Stimulated activated CD8-positive, alpha-beta memory T cell treated with anti-CD3 and anti-CD28 coated beads, Interleukin-4, amount 100 ng/mL, for 4 hours (primary cell): ENCODE measurements around the gene ST3GAL6.

Experiments used
- DNase-seq, 2 donors: peaks; one replicate each; pipeline ENCODE4 v3.0.0-alpha.2; 2020; ENCODE audit warnings: low read depth in 2 of 2, low spot score in 1 of 2

The ST3GAL6 gene

DNA sequence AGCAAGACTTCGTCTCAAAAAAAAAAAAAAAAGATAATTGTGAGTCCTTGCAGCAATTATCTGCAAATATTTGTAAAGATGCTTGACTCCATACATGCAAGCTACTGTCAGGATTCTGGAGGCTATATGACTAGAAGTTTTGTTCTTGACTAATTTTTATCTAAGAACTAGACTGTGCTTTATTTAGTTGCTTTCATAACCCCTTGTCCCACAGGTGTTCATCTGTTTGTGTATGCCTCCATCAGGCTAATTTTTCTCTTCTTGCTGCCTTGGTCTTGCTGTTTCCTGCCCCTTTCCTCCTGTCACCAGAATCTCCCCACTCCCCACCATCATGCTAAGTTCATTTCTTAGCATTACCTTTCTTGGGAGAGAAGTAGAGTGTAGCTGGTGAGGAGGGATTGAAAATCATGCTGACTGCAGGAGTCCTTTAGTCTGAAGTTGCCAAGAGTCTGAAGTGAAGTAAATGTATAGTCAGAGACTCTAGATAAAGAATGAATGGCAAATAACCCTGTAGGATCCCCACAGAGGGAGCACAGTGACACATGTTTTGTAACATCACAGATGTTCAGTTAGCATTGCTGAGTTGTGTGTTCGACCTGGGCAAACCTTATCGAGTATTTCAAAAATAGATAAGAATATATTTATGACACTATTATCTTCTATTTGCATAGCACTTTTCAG lies 12.5 kb downstream of the ST3GAL6 start:
- no peak for DNase-seq

DNA sequence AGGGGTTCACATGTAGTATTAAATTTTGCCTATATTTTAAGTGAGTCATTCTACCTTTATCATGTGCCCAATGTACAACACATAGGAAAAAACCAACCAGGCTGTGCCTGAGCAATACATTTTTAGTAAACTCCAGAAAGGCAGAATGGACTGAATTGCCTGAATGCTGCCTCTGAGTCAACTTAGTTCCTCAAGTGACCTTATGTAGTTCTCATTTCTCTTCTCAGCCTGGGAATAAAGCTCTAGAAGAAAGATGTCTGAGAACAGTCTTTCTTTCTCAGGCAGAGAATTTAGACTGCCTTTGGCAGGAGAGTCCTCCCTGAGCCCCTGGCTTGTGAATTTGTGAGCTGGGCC lies 13.0 kb downstream of the ST3GAL6 start:
- DNase-seq = no peak

DNA sequence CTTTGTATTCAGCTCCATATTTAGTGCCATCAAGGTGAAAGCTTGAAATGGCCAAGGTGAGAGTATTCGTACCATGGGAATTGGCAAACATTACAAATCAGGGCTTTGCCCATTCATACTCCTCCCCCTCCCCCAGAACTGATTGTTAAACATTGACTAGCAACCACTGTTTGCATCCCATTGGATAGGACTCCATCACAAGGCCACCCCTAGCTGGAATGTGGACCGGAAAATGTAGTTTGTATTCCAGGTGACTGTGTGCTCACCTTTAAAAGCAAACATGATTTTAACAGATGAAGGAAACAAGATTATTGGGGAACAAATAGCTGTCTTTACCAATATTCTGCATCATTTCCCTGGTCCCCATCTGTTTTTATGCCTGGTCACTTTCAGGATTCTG lies 14.1 kb downstream of the ST3GAL6 start:
- DNase-seq = no peak

DNA sequence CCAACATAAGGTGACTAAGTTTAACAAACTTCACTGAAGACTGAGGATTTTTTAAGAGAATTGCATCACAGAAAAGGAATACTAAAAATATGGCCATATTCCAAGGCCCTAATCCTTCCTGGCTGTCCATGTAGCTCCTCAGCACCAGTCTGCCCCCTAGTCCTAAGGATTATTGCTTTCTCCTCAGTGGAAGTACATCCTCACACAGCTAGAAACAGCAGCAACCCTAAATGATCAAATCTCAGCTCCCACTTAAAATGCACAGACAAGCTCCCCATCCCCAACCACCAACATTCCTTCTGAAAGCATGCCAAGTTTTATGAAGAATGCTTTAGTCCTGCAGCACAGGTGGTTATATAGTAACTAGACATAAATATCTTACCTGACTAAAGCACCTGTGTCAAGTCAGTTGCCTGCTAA lies 14.7 kb downstream of the ST3GAL6 start:
- DNase-seq = no peak

DNA sequence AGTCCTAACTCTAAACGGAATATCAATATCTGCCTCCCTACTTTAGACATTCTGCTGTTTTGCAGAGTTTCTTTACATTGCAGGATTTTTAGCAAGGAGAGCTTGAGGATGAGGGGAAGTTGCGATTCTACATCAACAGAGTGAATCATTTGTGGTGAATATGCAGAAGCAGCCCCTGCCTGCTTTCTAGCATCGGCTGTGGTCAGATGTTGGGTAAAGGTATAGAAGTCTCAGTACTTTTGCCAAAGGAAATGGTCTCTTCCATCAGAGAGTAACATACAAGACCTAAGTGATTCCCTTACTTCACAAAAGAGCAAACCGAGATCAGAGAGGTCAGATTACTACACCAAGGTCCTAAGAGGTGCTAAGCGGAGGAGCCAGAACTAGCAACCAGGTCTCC lies 15.2 kb downstream of the ST3GAL6 start:
- DNase-seq = no peak

DNA sequence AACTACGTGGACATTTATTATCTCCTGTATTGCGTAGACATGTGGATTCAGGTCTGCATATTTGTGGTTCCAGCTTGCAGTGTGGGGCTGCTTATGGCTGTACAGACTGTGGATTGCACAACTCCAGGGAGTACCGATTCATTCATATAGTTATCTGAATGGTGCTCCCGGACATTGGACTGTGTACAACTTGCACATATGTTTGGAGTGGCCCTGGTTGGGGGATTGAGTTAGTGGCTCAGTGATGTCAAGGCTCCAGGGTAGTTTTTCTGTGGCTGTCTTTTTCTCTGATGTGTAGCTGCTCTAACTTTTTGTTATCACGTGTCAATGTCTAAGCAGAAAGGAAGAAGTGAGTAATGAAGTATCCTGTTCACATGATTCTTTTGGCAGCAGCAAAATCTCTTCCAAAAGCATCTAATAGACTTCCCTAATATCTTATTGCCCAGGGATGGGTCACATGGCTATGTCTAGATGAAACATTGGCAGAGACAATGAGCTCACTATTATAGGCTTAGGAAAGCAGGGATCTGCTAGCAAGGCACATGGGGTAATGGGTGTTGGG lies 15.8 kb downstream of the ST3GAL6 start:
- no peak for DNase-seq

DNA sequence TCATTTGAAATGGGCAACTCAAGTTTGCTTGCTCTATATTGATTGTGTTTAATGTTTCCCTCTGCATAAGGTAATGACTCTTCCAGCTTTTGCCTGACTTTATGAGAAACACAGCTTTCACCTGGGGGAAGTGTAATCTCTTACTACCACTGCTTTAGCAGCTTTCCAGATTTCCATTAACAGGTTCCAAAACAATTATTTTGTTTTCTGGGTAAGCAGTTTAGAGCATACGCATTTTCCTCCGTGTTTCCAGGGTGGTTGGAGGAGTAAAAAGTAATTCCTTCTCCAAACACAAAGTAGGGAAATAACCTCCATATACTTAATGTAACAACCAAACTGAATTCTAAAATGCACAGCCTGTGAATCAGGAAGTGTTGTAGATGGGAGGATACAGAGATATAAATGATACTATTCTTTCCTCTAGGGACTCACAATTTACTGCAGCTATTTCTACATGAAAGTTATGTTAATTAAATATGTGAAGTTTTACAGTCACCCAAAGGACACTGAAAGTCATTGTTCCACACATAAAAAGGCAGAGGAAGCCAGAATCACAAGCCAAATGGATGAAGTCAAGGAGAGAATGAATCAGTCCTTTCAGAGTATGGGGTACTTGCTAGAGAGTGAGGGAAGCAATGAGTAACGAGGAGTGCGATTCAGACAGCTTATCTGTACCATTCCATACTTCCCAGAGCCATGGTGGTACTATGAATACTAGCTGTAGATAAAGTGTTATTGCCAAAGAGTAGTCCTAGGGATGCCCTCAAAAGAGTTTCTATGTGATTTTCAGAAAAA lies 16.6 kb downstream of the ST3GAL6 start:
- no peak for DNase-seq

DNA sequence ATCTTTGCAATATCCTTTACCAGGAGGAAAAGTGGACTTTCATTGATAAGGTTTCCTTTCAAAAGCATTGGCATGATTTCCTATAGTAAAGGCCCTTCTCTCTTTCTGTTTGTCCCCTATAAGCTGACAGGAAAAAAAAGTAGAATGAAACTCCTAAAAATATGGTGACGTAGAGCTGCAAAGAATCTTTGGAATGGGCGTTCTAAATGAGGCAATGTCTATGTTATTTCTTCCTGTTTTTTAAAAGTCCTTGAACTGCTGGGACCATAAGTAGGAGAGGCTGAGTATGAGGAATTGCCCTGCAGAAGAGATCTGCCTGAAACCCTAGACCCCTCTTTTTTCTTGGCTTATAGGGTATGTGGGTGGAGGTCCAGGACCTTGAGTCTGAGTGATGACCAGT lies 17.2 kb downstream of the ST3GAL6 start:
- no peak for DNase-seq

DNA sequence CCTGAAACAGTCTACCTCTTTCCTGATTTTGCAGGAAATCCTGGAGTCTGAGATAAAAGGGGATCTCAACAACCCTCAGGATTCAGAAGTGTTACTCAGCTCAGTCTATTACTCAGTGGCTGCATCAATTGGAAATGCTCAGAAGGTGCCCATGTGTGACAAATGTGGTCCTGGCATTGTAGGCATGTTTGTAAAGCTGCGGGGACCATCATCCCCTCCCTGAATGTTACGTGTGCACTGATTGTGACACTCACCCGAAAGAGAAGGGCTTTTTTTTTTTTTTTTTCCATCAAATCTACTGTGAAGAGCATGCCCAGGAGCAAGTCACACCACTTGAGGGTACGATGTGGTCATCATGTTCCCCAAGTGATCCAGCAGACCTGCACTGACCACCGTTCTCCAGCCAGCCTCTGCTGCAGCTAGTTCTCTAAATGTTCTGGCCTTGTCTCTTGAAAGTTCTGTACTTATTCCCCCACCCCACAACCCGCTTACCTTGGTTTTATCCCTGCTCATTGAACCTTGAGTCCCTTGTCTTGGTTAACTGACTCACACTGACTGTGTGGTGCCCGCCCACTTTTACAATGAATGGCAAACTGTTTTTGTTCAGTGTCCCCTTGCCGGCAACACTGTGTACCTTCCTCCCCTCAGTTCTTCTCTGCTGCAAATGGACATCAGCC lies 19.8 kb downstream of the ST3GAL6 start:
- no peak for DNase-seq

DNA sequence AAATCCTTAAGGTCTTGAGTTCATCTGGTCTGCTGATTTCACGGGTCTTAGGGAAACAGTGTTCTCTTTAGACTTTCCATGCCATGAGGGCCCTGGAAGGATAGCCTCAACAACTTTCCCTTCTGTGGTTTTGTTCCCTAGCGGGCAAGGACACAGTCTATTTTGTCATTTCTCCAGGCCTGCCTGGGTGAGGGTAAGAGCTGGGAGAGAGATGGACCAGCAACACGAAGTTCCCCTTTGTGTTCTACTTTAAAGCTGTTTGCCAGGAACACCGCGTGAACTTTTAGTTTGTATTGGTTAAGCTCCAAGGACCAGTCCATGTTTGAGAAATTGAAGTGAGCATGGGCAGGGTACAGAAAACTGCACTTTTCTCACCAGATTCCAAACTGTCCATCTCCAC lies 20.9 kb downstream of the ST3GAL6 start:
- no peak for DNase-seq

DNA sequence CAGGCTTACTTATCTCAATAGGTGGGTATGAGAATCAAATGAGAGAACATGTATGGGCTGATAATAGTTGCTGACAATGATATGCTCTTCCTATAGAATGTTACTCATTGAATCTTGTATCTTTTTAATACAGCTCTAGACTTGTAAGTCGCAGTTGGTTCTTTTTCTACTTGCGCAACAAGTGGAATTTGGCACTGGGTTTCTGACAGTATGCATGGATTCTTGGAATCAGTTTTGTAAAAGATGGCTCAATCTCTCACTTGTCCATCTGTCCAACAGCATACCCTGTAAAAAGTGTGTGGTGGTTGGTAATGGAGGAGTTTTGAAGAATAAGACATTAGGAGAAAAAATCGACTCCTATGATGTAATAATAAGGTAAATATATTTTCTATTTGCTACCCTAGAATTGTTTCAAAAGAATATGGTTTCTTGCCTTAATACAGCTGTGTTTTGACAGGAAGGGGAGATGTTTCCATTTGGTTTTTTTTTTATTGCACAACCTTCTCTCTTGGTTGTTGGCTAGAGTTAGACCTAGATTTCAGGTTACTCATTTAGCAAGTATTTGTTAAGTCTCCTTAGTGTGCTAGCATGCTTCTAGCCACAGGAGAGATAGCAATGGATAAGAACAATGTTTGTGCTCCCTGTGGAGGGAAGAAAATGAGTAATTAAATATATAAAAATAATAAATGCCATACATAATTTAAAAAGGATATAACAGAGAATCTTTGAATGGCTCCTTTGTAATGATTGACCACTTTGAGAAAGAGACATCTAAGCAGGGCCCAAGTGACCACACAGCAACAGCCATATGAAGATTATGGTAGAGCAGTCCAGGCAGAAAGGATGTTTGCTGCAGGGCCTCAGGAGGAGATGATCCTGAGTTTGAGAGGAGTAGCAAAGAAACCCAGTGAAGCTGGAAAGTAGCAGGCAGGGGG lies 21.8 kb downstream of the ST3GAL6 start:
- no peak for DNase-seq

DNA sequence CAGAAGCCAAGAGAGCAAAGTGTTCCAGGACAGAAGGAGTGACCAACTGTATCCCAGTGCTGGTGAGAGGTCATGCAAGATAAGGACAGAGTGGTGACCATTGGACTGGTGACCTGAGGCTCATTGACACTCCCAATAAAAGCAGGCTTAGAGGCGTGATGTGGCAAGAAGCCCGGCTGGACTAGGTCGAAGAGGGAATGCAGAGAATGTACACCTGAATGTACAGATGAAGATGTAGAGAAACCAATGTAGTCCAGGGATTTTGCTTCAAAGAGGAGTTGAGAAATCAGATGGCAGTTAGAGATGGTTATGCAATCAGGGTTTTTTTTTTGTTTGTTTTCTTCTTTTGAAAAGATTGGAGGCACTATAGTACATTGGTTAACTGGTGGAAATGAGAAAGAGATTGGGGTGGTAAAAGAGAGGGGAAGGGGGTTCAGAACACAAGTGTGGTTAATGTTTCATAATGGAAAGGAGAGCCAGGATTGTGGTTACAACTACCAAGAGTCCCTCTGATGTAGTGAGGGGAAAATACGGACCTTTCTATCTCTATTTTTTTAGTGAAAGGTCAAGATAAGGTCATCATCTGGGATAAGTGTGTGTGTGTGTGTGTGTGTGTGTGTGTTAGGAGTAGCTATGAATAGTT lies 23.3 kb downstream of the ST3GAL6 start:
- no peak for DNase-seq

DNA sequence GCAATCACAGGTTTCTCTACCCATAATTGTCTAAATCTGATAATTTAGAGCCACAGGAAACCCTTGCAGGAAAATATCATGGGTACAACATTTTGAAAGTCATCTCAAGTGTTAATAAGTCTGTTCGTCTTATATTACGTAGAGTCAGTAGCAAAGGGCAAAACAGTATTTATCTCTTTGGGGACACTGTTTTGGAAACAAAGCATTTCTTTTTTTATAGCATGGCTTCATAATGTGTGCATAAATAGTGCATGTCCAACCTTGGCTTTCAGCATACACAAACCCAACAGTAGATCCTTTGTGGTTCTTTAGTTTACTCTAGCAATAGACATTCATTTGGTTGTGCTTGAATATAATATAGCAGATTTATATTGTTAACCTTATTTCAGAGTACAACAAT lies 24.0 kb downstream of the ST3GAL6 start:
- DNase-seq = no peak

DNA sequence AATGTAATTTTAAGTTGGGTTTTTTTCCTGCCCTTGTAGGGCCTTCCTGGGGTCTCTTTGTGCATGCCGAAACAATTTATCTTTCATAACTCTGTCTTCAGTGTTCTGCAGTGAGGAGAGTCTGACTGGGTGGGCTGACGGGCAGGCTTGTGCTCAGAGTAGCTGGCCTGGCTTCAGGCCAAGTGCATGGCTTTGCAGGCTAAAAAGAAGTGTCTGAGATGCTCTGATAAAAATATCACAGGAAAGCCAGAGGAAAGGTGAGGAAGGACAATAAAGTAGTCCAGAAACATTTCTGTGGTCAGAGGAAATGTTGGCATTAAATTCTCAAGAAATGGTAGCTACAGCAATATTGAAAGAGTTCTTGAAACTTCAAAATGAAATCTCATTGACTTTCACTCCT lies 25.5 kb downstream of the ST3GAL6 start:
- DNase-seq = no peak

DNA sequence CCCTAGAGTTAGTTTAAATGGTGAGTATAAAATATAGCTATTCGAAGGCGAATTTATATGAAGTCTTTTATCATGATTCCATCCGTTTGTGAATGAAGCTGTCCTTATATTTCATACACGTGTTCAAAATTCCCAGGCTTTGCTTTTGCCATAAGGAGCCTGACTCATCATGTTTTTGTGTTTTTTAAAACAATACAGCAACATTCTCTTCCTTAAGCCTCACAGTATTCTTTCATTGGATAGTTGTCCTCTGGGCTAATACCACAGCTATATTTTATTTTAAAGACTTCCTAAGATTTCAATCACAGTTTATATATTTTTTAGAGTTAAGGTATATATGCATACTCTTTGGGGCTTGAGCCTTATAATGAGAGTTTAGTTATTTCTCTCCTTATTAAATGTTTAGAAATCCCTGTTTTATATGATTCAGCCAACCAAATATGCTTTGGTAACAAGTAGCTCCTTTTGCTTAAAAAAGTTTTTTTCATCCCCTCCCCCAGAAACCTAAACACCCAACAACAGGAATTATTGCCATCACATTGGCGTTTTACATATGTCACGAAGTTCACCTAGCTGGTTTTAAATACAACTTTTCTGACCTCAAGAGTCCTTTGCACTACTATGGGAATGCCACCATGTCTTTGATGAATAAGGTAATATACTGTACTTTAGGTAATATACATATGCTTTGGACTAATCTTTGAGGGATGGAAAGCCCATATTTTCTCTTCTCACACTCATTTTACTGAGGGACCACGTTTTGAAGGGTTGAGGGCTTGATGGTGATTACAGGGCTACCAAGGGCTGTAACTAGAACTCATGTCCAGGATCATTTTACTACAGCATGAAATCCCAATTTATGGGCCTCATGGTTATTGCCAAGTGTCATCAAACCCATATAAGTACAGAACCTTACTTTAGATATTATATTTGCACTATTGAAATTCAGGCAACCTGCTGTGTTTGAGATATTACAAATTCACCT lies 28.5 kb downstream of the ST3GAL6 start:
- no peak for DNase-seq

DNA sequence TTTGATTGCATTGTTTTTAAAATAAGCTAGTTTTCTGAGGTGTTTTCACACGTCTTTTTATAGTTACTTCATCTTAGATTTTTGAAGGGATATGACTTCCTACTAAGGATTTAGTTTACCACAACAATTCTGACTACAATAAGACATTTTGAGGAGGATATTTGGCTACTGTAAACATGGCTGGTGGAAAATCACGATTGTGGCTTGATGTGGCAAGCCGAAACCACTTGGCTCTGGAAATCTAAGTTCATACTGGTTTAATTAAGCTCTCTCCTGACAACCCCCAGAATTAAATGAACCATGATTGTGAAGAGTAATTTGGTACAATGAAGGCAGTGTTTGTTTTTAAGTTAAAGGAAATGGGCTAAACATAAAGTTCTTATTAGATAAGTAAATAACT lies 30.8 kb downstream of the ST3GAL6 start:
- no peak for DNase-seq

DNA sequence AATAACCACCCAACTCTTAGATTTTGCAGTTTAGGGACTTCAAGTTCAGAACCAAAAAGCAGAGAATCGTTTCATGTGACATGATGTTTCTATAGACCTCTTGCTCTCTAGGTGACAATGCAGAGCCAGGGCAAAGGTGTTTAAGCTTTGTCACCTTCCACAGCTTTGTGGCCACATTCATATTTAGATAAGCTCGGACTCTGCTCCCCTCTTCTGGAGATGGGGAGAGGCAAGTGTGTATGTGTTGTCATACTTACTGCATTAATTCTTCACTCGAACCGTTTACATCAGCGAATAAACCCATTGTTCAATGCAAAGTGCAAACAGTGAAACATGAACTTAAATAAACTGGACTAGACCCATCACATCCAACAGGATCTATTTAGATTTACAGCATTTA lies 33.2 kb downstream of the ST3GAL6 start:
- no peak for DNase-seq

DNA sequence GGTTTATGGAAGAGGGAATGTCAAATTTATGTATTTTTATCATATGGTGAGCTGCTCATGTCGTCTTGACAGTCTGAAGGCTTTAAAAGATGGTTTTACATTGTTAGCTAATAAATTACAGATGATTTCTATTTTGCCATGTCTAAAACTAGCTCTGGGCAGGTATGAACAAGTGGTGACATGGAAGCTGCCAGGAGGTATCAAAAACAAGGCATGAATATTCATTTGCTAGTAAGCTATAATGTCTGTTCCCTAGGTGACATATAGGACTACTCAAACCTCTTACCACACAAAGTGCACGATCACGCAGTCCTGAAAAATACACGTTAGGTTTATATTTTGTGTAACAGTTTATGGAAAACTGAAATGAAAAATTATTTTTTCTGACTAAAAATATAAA lies 34.8 kb downstream of the ST3GAL6 start:
- no peak for DNase-seq

DNA sequence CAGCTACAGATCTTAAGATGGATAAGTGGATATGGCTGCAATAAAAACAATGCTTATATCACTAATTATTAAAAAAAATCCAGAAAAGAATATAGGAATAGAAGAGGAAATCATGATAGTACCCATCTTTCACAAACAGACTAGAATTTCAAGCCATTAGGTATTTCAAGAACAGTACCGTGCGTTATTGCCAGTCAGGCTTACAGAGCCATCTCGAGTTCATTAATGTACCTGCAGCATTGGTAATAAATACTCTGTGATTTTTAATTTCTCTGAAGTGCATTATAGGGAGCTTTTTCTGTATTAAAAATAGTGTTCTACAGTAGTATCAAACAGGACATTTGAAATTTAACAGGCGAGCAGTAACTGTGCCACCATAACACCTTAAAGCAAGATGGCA lies 35.7 kb downstream of the ST3GAL6 start:
- no peak for DNase-seq
